HG03135 (cell line): ENCODE data around the gene FAT2.

Experiments used
- ATAC-seq: cut with Tn5 transposase; IDR thresholded peaks from one replicate; pipeline ENCODE4 v1.9.1; 2021; ENCODE audit warnings: mild to moderate bottlenecking, moderate library complexity; ENCODE audit not compliant: unreplicated experiment

Gene FAT2

GRCh38 chr5:151557951-151558350, 33.2 kb downstream of the FAT2 start:
- no peak for ATAC-seq

GRCh38 chr5:151557466-151557865, 33.7 kb downstream of the FAT2 start:
- no peak for ATAC-seq

DNA sequence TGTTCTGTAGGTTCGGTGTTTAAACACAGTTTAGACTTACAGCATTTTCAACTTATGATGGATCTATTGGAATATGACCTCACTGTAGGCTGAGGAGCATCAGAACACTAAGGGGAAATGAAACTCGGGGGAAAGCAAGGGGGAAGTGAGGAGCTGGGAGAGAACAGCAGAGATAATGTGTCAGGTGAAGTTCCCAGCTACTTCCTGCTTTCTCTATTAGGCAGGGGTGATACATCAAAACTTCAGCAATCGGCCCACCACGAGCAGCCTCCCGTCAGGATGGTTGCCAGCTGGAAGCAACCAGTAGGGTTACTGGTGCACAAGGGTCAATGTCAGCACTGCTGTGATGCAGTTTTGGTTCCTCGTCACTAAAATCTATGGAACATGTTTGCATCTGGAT, 34.3 kb downstream of the FAT2 start:
- no peak for ATAC-seq

GRCh38 chr5:151555760-151556576, 35.2 kb downstream of the FAT2 start:
- ATAC-seq, result no peak

DNA sequence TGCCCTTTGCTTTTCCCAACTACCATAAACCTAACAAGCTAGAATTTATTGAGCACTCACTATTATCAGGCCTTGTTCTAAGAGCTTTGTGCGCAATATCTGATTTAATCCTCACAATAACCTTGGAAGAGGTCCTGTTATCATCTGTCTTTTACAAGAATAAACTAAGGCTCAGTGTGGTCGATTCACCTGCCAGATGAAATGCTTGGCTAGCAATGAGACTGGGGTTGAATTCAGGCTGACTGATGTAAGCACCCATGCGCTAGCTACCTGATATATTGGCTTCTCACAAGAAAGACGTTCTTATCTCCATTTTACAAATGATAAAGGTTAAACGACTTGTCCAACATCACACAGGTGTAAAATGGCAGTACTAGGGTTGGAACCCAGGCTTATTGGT, 37.4 kb downstream of the FAT2 start:
- ATAC-seq, result no peak

DNA sequence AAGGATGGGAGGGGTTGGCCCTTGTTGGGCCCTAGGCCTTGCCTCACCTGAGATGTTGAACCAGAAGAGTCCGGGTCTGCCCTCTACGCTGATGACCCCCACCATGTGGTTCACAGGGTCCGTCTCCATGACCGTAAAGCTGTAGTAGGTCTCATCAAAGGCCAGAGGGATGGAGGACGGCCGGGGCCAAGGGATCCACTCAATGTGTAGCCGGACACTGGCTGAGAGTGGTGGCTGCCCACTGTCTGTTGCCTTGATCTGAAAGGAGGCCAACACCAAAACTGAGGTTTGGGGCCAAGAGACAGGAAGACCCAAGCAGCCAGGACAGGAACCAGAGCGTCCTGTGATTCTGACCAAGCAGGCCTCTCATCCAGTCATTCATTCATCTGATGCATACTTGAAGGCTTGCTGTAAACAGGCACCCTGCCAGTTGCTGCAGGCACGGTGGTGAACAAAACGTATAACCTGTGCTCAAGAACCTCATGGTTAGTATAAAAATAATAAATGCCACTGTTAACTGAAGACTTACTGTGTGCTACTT, 37.9 kb downstream of the FAT2 start:
- no peak for ATAC-seq

GRCh38 chr5:151551985-151552384, 39.1 kb downstream of the FAT2 start:
- no peak for ATAC-seq

DNA sequence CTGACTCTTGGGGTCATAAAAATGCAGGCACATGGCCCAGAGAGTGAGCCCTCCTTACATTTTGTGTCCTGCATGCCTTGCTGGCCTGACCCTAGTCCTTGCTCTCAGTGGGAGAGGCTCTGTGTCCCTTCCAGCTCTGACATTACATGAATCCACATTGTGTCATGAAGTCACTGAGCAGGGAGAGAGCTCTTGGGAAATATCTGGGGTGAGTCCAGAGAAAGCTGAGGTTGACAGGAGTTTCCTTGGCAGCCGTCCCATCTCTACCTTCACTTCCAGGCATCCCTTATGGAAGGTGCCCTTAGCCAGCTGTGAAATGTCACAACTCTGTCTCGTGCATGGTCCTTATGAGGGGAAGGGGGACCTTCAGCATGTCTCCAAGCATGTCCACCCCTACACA, 41.0 kb downstream of the FAT2 start:
- ATAC-seq, result no peak

DNA sequence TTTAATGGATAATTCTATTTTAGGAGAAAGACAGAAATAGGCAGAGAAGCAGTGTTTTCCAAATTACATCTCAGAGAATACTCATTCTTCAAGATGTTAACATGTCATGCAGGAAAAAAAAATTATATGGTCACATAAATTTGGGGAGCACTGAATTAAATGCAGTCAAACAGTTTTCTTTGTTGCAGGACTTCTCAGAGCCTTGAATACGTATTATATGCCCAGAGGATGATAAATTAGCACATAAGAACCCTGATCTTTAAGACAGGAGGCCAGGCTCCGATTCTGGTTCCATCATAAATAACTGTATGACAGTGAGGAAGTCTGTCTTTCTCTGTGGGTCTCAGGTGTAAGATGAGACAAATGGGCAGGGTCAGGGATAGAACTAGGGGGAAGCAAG, 41.4 kb downstream of the FAT2 start:
- no peak for ATAC-seq

DNA sequence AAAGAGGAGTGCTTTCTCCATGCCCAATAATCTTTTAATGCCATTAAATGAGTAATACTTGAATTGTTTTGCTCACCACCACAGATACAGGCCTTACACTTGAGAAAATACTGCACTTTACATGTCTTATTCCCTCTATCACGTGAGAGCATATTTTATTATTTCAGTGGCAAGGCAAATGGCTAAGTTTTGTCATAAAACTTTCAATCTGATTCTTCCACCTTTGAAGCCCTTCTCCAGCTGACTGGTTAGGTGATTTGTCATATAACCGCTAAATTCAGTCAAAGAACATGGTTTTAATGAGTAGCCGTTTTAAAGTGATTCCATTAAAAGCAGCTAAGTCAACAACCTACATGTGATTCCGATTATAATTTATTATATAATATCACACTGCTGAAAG, 43.8 kb downstream of the FAT2 start:
- no peak for ATAC-seq

DNA sequence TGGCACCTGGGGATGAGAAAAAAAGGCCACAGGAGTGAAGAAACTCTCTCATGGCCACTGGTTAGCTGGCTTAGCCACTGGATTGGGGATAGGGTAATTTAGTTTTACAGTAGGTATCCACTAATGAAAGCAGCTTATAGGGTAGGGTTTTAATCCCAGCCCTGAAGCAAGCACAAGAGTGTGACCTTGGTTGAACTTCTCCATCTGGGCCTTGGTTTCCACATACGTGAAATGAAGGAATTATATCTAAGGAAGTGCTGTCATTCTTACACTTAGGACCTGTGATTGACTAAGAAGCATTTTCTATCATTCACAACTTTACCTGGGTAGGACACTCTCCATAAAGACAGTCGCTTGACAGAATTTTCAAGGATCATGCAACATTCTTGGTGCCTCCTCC, 49.6 kb downstream of the FAT2 start:
- no peak for ATAC-seq
